KOPT-K1 (cell line): ENCODE results near the gene SHISAL1.
"Not testable (repeated sequence)": the region's sequence is repeated elsewhere in the genome, so short reads cannot be mapped to it uniquely, and the experiment has no call there.

Experiments used
- H3K27ac ChIP-seq: fragments of 200-600 bp; sonication (generic); 2 replicates; pipeline ENCODE4 v1.5.1; 2016; ENCODE audit warnings: antibody characterized with exemption, mild to moderate bottlenecking, low read depth, low read length; ENCODE audit not compliant: poor library complexity, severe bottlenecking
- H3K36me3 ChIP-seq: fragments of 200-600 bp; sonication (generic); 2 replicates; pipeline ENCODE4 v1.5.1; 2017; ENCODE audit warnings: antibody characterized with exemption, mild to moderate bottlenecking, low read length, moderate library complexity; ENCODE audit not compliant: insufficient read depth
- H3K9me3 ChIP-seq: fragments of 200-600 bp; sonication (generic); 2 replicates; pipeline ENCODE4 v1.5.1; 2017; ENCODE audit warnings: antibody characterized with exemption, low read length, mild to moderate bottlenecking; ENCODE audit not compliant: insufficient read depth, poor library complexity, severe bottlenecking

Gene SHISAL1

DNA sequence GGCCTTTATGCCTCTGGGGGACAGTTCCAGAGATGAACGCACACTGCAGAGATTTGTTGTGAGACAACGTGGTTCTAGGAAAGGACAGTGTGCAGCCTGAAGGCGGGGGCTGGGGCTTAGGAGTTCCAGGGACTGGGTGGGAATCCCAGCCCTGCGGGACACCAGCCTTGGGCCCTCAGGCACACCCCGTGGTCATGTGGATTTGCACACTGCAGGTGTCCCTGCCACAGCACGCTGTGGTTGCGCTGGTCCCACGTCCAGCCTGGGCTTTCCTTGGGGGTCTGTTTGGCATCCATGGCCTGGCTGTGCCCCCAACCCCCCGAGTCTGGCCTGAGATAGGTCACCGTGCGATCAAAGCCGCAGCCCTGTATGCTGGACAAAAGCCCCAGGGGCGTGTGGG is 7.3 kb downstream of the SHISAL1 start:
- no peaks in the 10 kb centered on the region for H3K36me3 ChIP-seq
- no peak overlapping the region for H3K27ac ChIP-seq
- no peaks in the 10 kb centered on the region for H3K9me3 ChIP-seq

DNA sequence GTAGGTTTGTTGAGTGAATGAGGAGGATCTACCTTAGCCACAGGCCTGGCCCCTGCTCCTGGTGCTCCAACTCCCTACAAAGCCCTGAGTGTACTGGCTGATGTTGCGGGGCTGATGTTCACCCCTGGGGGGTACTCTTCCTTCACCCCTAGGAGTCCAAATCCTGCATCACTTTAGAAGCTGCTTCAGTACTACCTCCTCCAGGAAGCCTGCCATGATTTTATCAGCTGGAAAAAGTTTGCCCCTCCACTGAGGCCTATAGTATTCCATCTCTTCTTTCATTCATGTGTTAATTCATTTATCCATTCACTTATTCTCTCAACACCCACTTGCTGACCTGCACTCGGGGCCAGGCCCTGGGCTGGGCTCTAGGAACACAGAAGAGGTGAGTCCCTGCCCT is 7.8 kb downstream of the SHISAL1 start:
- H3K36me3 ChIP-seq = no peaks in the 10 kb centered on the region
- no peaks in the 10 kb centered on the region for H3K9me3 ChIP-seq
- no peak overlapping the region for H3K27ac ChIP-seq

GRCh38 chr22:44304354-44304753 is 8.4 kb downstream of the SHISAL1 start:
- Histone ChIP-seq H3K9me3 (no peaks in the 10 kb centered on the region), H3K27ac (no peak overlapping the region), H3K36me3 (no peaks in the 10 kb centered on the region)

GRCh38 chr22:44302363-44302762 is 10.4 kb downstream of the SHISAL1 start:
- H3K27ac ChIP-seq, H3K9me3 ChIP-seq, H3K36me3 ChIP-seq: not testable (repeated sequence)

GRCh38 chr22:44301039-44301438 is 11.7 kb downstream of the SHISAL1 start:
- no peaks in the 10 kb centered on the region for H3K9me3 ChIP-seq
- no peaks in the 10 kb centered on the region for H3K36me3 ChIP-seq
- H3K27ac ChIP-seq = no peak overlapping the region

DNA sequence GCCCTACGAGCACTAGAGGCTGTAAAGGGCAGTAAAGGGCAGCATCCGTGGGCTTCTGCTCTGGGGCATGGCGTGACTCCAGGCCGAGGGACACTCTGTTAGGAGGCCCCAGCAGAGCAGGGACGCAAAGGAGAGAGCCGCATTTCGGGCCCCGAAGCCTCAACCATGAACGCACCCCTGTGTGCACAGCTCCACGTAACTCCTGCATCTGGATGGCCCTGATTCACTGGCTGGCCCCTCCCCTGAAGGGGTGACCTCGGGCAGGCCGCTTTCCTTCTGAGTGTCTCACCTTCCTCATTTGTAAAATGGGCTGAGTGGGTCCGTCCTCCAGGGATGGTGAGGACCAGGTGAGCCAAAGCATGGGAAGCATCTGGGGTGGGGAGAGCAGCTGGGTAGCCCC is 13.6 kb downstream of the SHISAL1 start:
- no peak overlapping the region for H3K27ac ChIP-seq
- H3K36me3 ChIP-seq = no peaks in the 10 kb centered on the region
- H3K9me3 ChIP-seq = peaks cover 5% of the 10 kb centered on the region

- H3K36me3 ChIP-seq = no peaks in the 10 kb centered on the region
- no peak overlapping the region for H3K27ac ChIP-seq
- H3K9me3 ChIP-seq = peaks cover 9% of the 10 kb centered on the region
Observed at GRCh38 chr22:44298406-44299091, 14.2 kb downstream of the SHISAL1 start.

GRCh38 chr22:44297470-44298061 is 15.2 kb downstream of the SHISAL1 start:
- Histone ChIP-seq H3K36me3 (no peaks in the 10 kb centered on the region), H3K9me3 (peaks cover 9% of the 10 kb centered on the region), H3K27ac (no peak overlapping the region)

GRCh38 chr22:44295406-44295805 is 17.3 kb downstream of the SHISAL1 start:
- no peaks in the 10 kb centered on the region for H3K36me3 ChIP-seq
- H3K27ac ChIP-seq = no peak overlapping the region

GRCh38 chr22:44293876-44294275 is 18.9 kb downstream of the SHISAL1 start:
- H3K9me3 ChIP-seq = peaks cover 9% of the 10 kb centered on the region
- no peak overlapping the region for H3K27ac ChIP-seq
- no peaks in the 10 kb centered on the region for H3K36me3 ChIP-seq

More at GRCh38 chr22:44295406-44295805, 17.3 kb downstream of the SHISAL1 start:
- peaks cover 9% of the 10 kb centered on the region for H3K9me3 ChIP-seq

DNA sequence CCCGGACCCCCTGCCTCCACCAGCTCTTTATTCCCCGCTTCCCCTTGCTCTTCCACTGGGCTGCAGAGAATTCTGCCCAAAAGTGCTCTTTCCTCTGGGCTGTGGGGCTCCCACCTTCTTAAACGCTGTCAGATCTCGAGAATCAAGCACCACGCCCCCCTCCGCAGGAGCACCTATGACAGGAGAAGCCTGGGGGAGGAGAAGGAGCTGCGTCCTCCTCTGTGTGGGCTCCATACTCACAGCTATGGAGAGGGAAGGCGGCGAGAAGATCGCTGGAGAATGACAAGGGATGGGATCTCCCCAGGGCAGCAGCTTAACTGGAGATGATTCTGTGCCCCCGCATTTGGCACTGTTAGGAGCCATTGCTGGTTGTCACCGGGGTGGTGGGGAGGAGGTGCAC is 19.7 kb downstream of the SHISAL1 start:
- Histone ChIP-seq H3K36me3 (no peaks in the 10 kb centered on the region), H3K9me3 (peaks cover 9% of the 10 kb centered on the region), H3K27ac (no peak overlapping the region)

GRCh38 chr22:44292521-44292920 is 20.2 kb downstream of the SHISAL1 start:
- Histone ChIP-seq H3K9me3 (peaks cover 9% of the 10 kb centered on the region), H3K36me3 (no peaks in the 10 kb centered on the region), H3K27ac (no peak overlapping the region)

GRCh38 chr22:44291674-44292360 is 20.9 kb downstream of the SHISAL1 start:
- Histone ChIP-seq H3K27ac (no peak overlapping the region), H3K9me3 (peaks cover 9% of the 10 kb centered on the region)

GRCh38 chr22:44291265-44291664 is 21.5 kb downstream of the SHISAL1 start:
- Histone ChIP-seq H3K27ac (no peak overlapping the region), H3K9me3 (peaks cover 9% of the 10 kb centered on the region), H3K36me3 (no peaks in the 10 kb centered on the region)

More at GRCh38 chr22:44291674-44292360, 20.9 kb downstream of the SHISAL1 start:
- no peaks in the 10 kb centered on the region for H3K36me3 ChIP-seq

- Histone ChIP-seq H3K36me3 (no peaks in the 10 kb centered on the region), H3K27ac (no peak overlapping the region), H3K9me3 (peaks cover 8% of the 10 kb centered on the region)
Observed at GRCh38 chr22:44289414-44290171, 23.2 kb downstream of the SHISAL1 start.
